GM12874 (cell line): ENCODE data around the gene DHRS12.

Experiments used
- TF ChIP-seq, protein P1 (sequence below): IDR thresholded peaks from 2 replicates; pipeline ENCODE4 v1.5.1; 2011; ENCODE audit warnings: low read depth, mild to moderate bottlenecking, control low read depth, low read length, moderate library complexity; ENCODE audit not compliant: insufficient read depth

DHRS12 gene

GRCh38 chr13:51733374-51734298 lies 70.3 kb downstream of the DHRS12 start:
- TF ChIP-seq, protein P1, sequence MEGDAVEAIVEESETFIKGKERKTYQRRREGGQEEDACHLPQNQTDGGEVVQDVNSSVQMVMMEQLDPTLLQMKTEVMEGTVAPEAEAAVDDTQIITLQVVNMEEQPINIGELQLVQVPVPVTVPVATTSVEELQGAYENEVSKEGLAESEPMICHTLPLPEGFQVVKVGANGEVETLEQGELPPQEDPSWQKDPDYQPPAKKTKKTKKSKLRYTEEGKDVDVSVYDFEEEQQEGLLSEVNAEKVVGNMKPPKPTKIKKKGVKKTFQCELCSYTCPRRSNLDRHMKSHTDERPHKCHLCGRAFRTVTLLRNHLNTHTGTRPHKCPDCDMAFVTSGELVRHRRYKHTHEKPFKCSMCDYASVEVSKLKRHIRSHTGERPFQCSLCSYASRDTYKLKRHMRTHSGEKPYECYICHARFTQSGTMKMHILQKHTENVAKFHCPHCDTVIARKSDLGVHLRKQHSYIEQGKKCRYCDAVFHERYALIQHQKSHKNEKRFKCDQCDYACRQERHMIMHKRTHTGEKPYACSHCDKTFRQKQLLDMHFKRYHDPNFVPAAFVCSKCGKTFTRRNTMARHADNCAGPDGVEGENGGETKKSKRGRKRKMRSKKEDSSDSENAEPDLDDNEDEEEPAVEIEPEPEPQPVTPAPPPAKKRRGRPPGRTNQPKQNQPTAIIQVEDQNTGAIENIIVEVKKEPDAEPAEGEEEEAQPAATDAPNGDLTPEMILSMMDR: no peak

GRCh38 chr13:51731759-51732158 lies 72.2 kb downstream of the DHRS12 start:
- TF ChIP-seq, protein P1: no peak

DNA sequence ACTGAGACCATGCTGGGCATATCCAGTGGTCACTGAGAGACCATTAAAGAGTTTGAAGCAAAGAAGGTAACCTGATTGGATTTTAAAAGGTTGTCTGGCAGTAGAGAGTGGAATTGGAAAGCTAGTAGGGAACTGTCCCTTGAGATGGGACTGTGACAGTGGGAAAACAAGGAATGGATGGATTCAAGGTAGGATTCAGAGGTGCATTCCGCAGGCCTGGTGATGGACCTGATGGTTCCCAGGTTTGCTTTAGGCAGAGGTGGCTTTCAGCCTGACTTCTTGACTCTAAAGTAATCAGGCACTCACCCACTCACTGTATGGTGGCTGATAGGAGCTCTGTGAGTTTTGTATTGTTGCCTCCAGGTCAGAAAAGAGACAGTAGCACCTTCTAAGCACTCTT lies 73.0 kb downstream of the DHRS12 start:
- TF ChIP-seq, protein P1: no peak

GRCh38 chr13:51729866-51730553 lies 74.0 kb downstream of the DHRS12 start:
- TF ChIP-seq, protein P1: no peak

DNA sequence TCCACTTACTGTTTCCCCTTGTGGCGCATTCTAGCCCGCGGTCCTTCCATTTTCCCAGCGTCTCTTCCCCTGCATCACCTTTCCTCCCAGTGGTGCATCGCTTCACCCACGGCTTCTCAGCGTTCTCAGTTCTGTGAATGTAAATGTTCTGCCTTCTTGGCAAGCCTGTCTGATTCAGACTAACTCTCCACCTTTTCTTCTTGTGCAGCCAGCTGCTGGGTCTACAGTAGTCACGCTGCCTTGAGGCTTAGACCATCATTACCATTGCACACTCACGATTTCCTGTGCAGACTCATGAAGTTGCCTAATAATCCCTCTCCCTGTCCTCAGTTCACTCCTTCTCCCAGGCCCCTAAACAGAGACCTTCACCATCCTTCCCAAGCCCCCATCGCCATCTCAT lies 75.0 kb downstream of the DHRS12 start:
- TF ChIP-seq, protein P1: no peak

- TF ChIP-seq, protein P1: no peak
Observed at GRCh38 chr13:51728275-51728673, 75.7 kb downstream of the DHRS12 start.

DNA sequence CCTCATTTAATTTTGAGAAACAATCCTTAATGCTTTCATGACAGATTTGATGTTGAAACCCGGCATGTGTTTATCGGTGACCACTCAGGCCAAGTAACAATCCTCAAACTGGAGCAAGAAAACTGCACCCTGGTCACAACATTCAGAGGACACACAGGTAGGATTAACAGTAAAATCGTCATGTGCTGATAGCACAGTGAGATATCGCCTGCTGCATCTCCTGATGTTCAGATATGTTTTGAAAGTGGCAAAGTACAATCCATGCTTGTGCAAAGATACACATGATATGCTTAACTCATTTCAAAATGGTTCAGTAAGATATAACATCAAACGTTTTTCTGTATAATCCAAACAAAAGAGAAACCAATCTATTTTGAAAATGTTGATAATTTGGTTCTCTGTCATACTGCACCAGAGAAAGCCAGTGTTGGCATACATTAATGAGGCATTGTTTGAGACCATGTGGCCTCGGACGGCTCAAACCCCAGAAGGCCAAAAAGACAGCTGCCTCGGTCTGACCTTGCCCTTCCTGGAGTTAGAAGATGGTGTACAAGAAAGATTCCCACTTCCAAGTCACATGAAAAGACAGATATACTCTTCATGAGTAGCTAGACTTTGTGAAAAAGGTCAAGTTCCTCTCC lies 76.2 kb downstream of the DHRS12 start:
- TF ChIP-seq, protein P1: no peak
